Esophagus squamous epithelium (tissue), 4 donors: Measurements from ENCODE around the gene SLC44A4.

Experiments
- CTCF ChIP-seq, 6 experiments: fragments of 450-650 bp in 4 of 6; fragments of 200-600 bp in 2 of 6; sonication (generic) in 2 of 6; IDR thresholded peaks; one replicate each; pipeline ENCODE4 v1.5.1; 2016 to 2019; ENCODE audit warnings: antibody characterized with exemption in 6 of 6, mild to moderate bottlenecking in 4 of 6, moderate library complexity in 4 of 6
- POLR2A ChIP-seq, 4 donors: fragments of 450-650 bp; IDR thresholded peaks; one replicate each; pipeline ENCODE4 v1.6.1; 2017; ENCODE audit warnings: antibody characterized with exemption in 4 of 4, mild to moderate bottlenecking in 4 of 4, moderate library complexity in 3 of 4

- TF ChIP-seq POLR2A (IDR thresholded peaks at IDR 0.05) (no peak), CTCF (IDR thresholded peaks at IDR 0.05) (peak in 4 of 6 experiments; percentile 45 to 72 (median 58))
Observed at GRCh38 chr6:31888276-31889258, 9.8 kb upstream of the SLC44A4 start.
